GM23248 (cell line): ENCODE data around the gene IQSEC3. TPM values are rescaled to one million over a fixed set of nuclear protein-coding genes. Genes with fewer than 3 reads are reported as not detected.
A peak's percentile ranks its signal among the peaks of the same experiment; 100 is the strongest.
"Not testable (repeated sequence)": the region's sequence is repeated elsewhere in the genome, so short reads cannot be mapped to it uniquely, and the experiment has no call there.

Experiments
- DNase-seq: peaks from one replicate; pipeline ENCODE4 v3.0.0-alpha.2; 2015
- H2AFZ ChIP-seq: fragments of 200-600 bp; sonication (generic); 2 replicates; pipeline ENCODE4 v1.6.1; 2016; ENCODE audit warnings: antibody characterized with exemption
- H3F3A ChIP-seq: fragments of 200-600 bp; sonication (generic); 2 replicates; pipeline ENCODE4 v1.6.1; 2016; ENCODE audit warnings: mild to moderate bottlenecking, antibody characterized with exemption, mixed run types; ENCODE audit not compliant: insufficient read depth
- H3K27ac ChIP-seq: fragments of 200-600 bp; sonication (generic); 2 replicates; pipeline ENCODE4 v1.5.1; 2016; ENCODE audit warnings: mild to moderate bottlenecking
- H3K27me3 ChIP-seq: fragments of 200-600 bp; sonication (generic); replicated peaks from 2 replicates; pipeline ENCODE4 v1.6.1; 2016; ENCODE audit warnings: mild to moderate bottlenecking; ENCODE audit not compliant: insufficient read depth
- H3K36me3 ChIP-seq: fragments of 200-600 bp; sonication (generic); 2 replicates; pipeline ENCODE4 v1.6.1; 2016; ENCODE audit warnings: low read depth, mild to moderate bottlenecking
- H3K4me1 ChIP-seq: fragments of 200-600 bp; sonication (generic); 2 replicates; pipeline ENCODE4 v1.6.1; 2016; ENCODE audit warnings: mild to moderate bottlenecking; ENCODE audit not compliant: insufficient read depth
- H3K4me2 ChIP-seq: fragments of 200-600 bp; sonication (generic); one replicate; pipeline ENCODE4 v1.6.1; 2016; ENCODE audit warnings: mild to moderate bottlenecking; ENCODE audit not compliant: unreplicated experiment
- H3K4me3 ChIP-seq: fragments of 200-600 bp; sonication (generic); 2 replicates; pipeline ENCODE4 v1.5.1; 2016; ENCODE audit warnings: mild to moderate bottlenecking
- H3K79me2 ChIP-seq: fragments of 200-600 bp; sonication (generic); 2 replicates; pipeline ENCODE4 v1.6.1; 2016; ENCODE audit warnings: mild to moderate bottlenecking; ENCODE audit not compliant: insufficient read depth
- H3K9ac ChIP-seq: fragments of 200-600 bp; sonication (generic); 2 replicates; pipeline ENCODE4 v1.6.1; 2016; ENCODE audit warnings: mild to moderate bottlenecking
- H3K9me2 ChIP-seq: fragments of 200-600 bp; sonication (generic); 2 replicates; pipeline ENCODE4 v1.6.1; 2016; ENCODE audit warnings: mixed run types, mild to moderate bottlenecking, moderate library complexity; ENCODE audit not compliant: insufficient read depth
- H3K9me3 ChIP-seq: fragments of 200-600 bp; sonication (generic); one replicate; pipeline ENCODE4 v1.6.1; 2017; ENCODE audit warnings: low read depth
- H4K20me1 ChIP-seq: fragments of 200-600 bp; sonication (generic); 2 replicates; pipeline ENCODE4 v1.6.0; 2016; ENCODE audit not compliant: insufficient read depth
- EZH2 ChIP-seq: fragments of 200-600 bp; sonication (generic); IDR thresholded peaks from 2 replicates; pipeline ENCODE4 v1.6.1; 2018; ENCODE audit warnings: antibody characterized with exemption, mild to moderate bottlenecking; ENCODE audit not compliant: insufficient read depth, poor library complexity, severe bottlenecking
- EZH2phosphoT487 ChIP-seq: fragments of 200-600 bp; sonication (generic); IDR thresholded peaks from 2 replicates; pipeline ENCODE4 v1.6.1; 2018; ENCODE audit warnings: antibody characterized with exemption, moderate library complexity, mild to moderate bottlenecking, low read depth; ENCODE audit not compliant: insufficient read depth
- WGBS, 2 experiments: methylation state at CpG; one replicate each; pipeline ENCODE4 v1.1.6; 2015 to 2017; ENCODE audit warnings: low lambda C conversion rate in 2 of 2, low coverage in 1 of 2; ENCODE audit errors: missing lambda C conversion rate in 2 of 2; 5-methylcytosine and 5-hydroxymethylcytosine counted together
- in situ Hi-C: fragments of 300-500 bp; cut with MboI; formaldehyde crosslinking; loops from 2 replicates; pipeline ENCODE4 v1.15.0; 2020
- polyA plus RNA-seq: library from polyadenylated mRNA; unstranded; fragments of >200 nt; fragmentation: Nextera tagmentation; extraction: Ambion mirVana; gene quantifications from 2 replicates; pipeline ENCODE4 v1.2.1, GENCODE V29; 2016
- total RNA-seq: library from RNA; depleted of rRNA; stranded (reverse); fragments of >200 nt; shearing (Covaris generic); gene quantifications from 2 replicates; pipeline ENCODE4 v1.2.3, GENCODE V29; 2014

IQSEC3 gene
- total and polyA plus RNA-seq, 2 experiments from 2014 or later = not detected

DNA sequence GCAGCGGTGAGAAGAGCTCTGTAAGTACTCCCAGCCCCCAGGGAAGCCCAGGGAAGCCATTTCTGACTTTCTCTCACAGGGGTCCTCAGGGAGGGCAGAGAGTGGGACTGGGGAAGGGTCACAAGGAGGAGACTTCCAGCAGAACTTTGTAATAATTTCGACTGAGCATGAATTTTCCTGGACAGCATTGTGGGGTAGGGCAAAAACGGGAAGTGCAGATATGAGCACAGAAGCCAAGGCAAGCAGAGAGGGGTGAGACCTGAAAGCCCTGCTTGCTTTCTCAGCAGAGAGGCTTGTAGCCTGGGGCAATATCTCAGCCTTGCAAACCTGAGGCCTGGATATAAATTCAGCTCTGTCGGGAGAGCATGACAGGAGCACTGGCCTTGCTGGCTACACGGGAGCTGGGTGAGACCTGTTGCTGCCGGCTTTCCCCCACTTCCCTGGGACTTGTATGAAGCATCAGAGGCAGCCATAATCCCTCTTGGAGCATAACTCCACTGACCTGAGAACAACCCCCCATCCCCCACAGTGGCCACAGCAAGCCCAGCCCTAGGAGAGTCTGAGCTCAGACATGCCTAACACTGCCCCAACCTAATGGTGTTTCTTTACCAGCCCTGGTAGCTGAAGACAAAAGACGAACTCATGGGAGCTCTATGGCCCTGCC lies 9.8 kb upstream of the IQSEC3 start:
- no peak overlapping the region for H2AFZ ChIP-seq
- no peaks in the 10 kb centered on the region for H3K36me3 ChIP-seq
- TF ChIP-seq EZH2 (no peak), EZH2phosphoT487 (no peak)
- no peaks in the 10 kb centered on the region for H3K9me2 ChIP-seq
- no peaks in the 10 kb centered on the region for H3K9me3 ChIP-seq
- in situ Hi-C loops = no loop called here
- no peaks in the 10 kb centered on the region for H4K20me1 ChIP-seq
- H3K27me3 ChIP-seq = peaks cover 53% of the 10 kb centered on the region
- H3K4me1 ChIP-seq = no peaks in the 10 kb centered on the region
- no peak overlapping the region for H3K4me3 ChIP-seq
- no peak for DNase-seq
- 48 to 53% methylated on average over 7 of the region's 7 CpGs for WGBS, 2 experiments
- H3K9ac ChIP-seq = no peak overlapping the region
- no peaks in the 10 kb centered on the region for H3F3A ChIP-seq
- no peak overlapping the region for H3K4me2 ChIP-seq
- no peaks in the 10 kb centered on the region for H3K79me2 ChIP-seq
- H3K27ac ChIP-seq = no peak overlapping the region

DNA sequence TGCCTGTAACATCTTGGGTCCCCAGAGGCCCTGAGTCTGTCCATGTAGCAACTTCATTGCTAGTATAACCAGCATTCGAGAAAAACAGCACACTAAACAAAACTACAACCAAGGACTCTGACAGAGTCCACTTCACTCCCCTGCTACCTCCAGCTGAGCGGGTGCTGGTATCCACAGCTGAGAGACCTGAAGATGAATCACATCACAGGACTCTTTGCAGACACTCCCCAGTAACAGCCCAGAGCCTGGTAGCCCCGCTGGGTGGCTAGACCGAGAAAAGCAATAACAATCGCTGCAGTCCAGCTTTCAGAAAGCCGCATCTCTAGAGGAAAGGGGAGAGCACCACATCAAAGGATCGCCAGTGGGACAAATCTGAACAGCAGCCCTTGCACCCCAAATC lies 9.0 kb upstream of the IQSEC3 start:
- no peaks in the 10 kb centered on the region for H3F3A ChIP-seq
- in situ Hi-C loops = no loop called here
- no peak for DNase-seq
- WGBS, 2 experiments = 47 to 55% methylated on average over 7 of the region's 7 CpGs
- no peak overlapping the region for H3K4me2 ChIP-seq
- no peaks in the 10 kb centered on the region for H4K20me1 ChIP-seq
- no peak overlapping the region for H3K27ac ChIP-seq
- H3K9me3 ChIP-seq = no peaks in the 10 kb centered on the region
- no peaks in the 10 kb centered on the region for H3K36me3 ChIP-seq
- no peak overlapping the region for H2AFZ ChIP-seq
- H3K9me2 ChIP-seq = no peaks in the 10 kb centered on the region
- peaks cover 50% of the 10 kb centered on the region for H3K27me3 ChIP-seq
- TF ChIP-seq EZH2phosphoT487 = no peak
- no peak for TF ChIP-seq EZH2
- H3K4me3 ChIP-seq = no peak overlapping the region
- no peaks in the 10 kb centered on the region for H3K4me1 ChIP-seq
- H3K9ac ChIP-seq = no peak overlapping the region
- no peaks in the 10 kb centered on the region for H3K79me2 ChIP-seq

DNA sequence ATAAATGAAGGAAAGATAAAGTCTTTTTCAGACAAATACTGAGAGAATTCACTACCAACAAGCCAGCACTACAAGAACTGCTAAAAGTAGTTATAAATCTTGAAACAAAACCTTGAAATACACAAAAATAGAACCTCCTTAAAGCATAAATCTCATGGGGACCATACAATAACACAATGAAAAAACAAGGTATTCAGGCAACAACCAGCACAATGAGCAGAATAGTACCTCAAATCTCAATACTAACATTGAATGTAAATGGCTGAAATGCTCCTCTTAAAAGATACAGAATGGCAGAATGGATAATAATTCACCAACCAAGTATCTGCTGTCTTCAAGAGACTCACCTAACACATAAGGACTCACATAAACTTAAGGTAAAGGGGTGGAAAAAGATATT lies 7.7 kb upstream of the IQSEC3 start:
- TF ChIP-seq EZH2 (no peak), EZH2phosphoT487 (no peak)

GRCh38 chr12:61845-62244 lies 4.7 kb upstream of the IQSEC3 start:
- H3K9me3 ChIP-seq, in situ Hi-C loops, H3K4me2 ChIP-seq, H3K9me2 ChIP-seq, H3K36me3 ChIP-seq, H3F3A ChIP-seq, H3K27ac ChIP-seq, H4K20me1 ChIP-seq, H3K9ac ChIP-seq, DNase-seq, H3K4me3 ChIP-seq, H2AFZ ChIP-seq, H3K4me1 ChIP-seq, H3K79me2 ChIP-seq: not testable (repeated sequence)
- H3K27me3 ChIP-seq = 0 out of 2 replicates have a peak, but pooled peaks cover 18% of the 10 kb centered on the region

More for the DNA sequence above, 7.7 kb upstream of the IQSEC3 start:
- no peak overlapping the region for H3K4me3 ChIP-seq
- H3K4me2 ChIP-seq = no peak overlapping the region
- H3K4me1 ChIP-seq = no peaks in the 10 kb centered on the region
- H3F3A ChIP-seq = no peaks in the 10 kb centered on the region
- no peaks in the 10 kb centered on the region for H3K79me2 ChIP-seq
- no peaks in the 10 kb centered on the region for H3K9me2 ChIP-seq
- in situ Hi-C loops = no loop called here
- H3K9ac ChIP-seq = no peak overlapping the region
- no peak overlapping the region for H3K27ac ChIP-seq
- no peaks in the 10 kb centered on the region for H3K9me3 ChIP-seq
- no peaks in the 10 kb centered on the region for H3K36me3 ChIP-seq
- no peak for DNase-seq
- H3K27me3 ChIP-seq = peaks cover 41% of the 10 kb centered on the region
- no peaks in the 10 kb centered on the region for H4K20me1 ChIP-seq
- no peak overlapping the region for H2AFZ ChIP-seq

DNA sequence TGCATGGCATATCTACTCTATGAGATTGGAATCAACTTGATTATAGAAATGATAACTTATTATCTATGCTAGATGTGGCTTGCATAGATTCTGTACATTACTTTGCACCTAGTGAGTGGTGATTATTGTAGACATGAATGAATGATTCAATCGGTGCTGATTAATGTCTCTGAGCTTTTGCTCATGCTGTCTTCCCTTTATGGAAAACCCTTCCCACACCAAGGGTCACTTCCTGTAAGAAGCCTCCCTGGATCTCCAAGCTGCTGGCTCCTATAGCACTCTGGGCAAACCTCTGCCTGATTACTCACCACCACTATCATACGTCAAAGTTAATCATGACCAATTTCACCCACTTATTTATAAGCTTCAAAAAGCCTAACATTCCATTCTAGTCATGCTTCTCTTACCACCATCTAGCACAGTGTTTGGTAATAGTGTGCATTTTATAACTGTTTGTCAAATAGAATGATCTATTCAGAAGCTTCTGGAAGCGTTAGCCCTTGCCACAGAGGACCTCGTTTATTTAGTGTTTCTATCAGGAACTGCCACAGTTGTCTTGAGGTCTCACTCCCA lies 990 bp upstream of the IQSEC3 start:
- H3F3A ChIP-seq, H2AFZ ChIP-seq, H4K20me1 ChIP-seq, H3K9me2 ChIP-seq, H3K79me2 ChIP-seq, H3K4me3 ChIP-seq, H3K9me3 ChIP-seq, in situ Hi-C loops, H3K4me2 ChIP-seq, H3K4me1 ChIP-seq, H3K36me3 ChIP-seq, H3K9ac ChIP-seq: not testable (repeated sequence)
- H3K27ac ChIP-seq = 0 out of 2 replicates have a peak overlapping the region, but pooled peaks have one; percentile 41
- WGBS, 2 experiments = 8 to 21% methylated on average over 4 of the region's 4 CpGs
- DNase-seq = peak; percentile 71
- peaks cover 11% of the 10 kb centered on the region for H3K27me3 ChIP-seq

- H3K9ac ChIP-seq, H3K4me1 ChIP-seq, H3K36me3 ChIP-seq, H4K20me1 ChIP-seq, H3K9me3 ChIP-seq, H3K79me2 ChIP-seq, H3K27ac ChIP-seq, H3K4me2 ChIP-seq, H3F3A ChIP-seq, H3K9me2 ChIP-seq, in situ Hi-C loops, H2AFZ ChIP-seq: not testable (repeated sequence)
- peak overlapping the region; percentile 38; the same call in 1 of the 2 replicates for H3K4me3 ChIP-seq
- WGBS, 2 experiments = 5% methylated on average over 38 to 46 of the region's 66 CpGs
- DNase-seq = peak; percentile 42
- peaks cover 20% of the 10 kb centered on the region for H3K27me3 ChIP-seq
Measured at GRCh38 chr12:66782-67504, 376 bp downstream of the IQSEC3 start.

DNA sequence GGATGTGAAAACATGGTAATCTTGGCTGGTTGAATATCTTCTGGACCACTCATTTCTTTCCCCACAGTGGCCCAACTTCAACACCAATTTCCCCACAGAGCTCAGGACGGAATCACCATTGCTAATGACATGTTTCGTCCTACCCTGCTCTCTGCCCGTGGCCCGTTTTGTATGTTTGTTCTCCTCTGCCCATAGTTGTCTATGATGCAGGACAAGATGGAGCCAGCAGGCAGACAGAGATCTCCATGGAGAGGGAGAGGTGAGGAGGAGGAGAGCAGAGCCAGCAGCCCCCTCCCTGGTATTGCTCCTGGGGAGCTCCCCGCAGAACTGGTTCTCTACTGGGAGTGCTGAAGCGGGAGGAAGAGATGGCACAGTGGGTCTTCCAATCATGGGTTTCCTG lies 3.1 kb downstream of the IQSEC3 start:
- H4K20me1 ChIP-seq, H3K27ac ChIP-seq, H3K9ac ChIP-seq, H3K4me1 ChIP-seq, H3K79me2 ChIP-seq, H3K36me3 ChIP-seq, H3K9me3 ChIP-seq, in situ Hi-C loops, DNase-seq, H3K4me3 ChIP-seq, H3K9me2 ChIP-seq, H3F3A ChIP-seq, H2AFZ ChIP-seq, H3K4me2 ChIP-seq: not testable (repeated sequence)
- 24 to 32% methylated on average over 6 of the region's 6 CpGs for WGBS, 2 experiments
- peaks cover 32% of the 10 kb centered on the region for H3K27me3 ChIP-seq
